ENCODE data around the gene EMX2.

The EMX2 gene

GRCh38 chr10:117532451-117533107 lies 10.0 kb upstream of the EMX2 start:
- DNase-seq, result no peak

- DNase-seq, result no peak
These were observed 8.9 kb upstream of the EMX2 start for GRCh38 chr10:117533507-117534281.

- DNase-seq, result no peak
These were observed 7.9 kb upstream of the EMX2 start for GRCh38 chr10:117534321-117535297.

DNA sequence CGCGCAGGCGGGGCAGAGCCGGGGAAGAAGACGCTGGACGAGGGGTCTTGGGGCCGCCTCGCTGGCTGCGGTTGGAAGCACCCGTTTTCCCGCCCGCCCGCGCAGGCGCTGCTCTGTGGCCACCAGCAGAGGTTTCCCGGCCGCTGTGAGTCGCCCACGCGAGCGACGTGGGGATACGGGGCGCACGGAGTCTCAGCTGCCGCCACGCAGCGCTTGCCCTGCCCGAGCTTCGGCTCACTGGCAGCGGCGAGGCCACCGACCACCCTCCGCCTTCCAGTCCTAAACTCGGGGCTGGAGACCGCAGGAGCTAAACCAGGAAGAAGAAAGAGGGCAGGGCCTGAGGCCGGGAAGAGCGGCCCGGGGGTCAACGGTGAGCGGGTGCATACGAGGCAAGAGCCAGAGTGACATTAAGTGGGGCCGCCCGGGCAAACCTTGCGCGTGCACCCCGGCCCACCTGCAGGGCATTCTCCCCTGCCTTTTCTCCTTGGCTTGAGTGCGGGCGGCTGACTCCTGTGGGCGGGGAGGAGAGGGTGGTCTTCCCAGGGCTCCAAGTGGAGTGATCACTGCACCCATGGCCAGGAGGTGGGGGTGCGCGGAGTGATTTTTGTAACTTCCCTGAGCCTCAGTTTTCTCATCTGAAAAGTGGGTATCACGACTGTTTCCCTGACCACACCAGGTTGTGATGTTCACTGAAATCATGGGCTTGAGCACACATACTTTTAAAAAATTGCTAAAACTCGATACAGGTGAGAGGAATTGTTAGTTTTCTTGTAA lies 7.1 kb upstream of the EMX2 start:
- DNase-seq, result no peak

DNA sequence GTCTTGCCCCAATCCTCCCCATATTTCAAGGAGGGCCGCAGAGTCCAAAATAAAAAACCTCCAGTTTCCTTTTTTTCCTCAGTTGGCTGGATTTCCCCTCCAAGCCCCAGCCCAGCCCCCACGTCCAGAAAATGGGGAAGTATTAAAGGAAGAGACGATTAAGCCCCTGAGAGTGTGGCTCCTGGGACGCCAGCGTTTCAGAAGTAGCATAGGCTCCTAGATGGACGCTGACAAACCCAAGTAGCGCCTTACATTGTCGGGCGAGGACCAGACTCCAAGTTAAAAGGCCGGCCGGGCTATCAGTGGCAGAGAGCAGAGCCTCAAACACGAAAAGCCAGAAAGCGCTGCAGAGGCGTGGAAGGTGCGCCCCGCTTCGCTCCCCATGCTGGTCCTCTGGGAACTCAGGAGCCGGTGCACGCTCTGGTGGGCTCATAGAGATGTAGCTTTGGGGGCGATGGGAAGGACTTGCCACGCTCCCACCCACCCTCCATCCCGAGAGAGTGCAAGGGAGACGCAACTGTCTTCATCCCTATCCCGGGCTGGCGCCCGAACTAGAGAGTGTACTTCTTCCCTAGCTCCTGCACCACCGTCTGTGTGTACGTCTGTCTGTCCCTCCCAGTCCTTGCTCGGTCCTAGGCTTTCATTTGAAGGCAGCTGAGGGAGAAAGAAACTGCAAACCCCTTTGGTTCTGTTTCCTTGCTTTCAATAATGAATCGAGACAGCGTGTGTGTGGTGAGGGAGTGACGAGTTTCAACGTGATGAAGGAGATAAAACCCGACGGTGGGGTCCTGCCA lies 6.3 kb upstream of the EMX2 start:
- no peak for DNase-seq

DNA sequence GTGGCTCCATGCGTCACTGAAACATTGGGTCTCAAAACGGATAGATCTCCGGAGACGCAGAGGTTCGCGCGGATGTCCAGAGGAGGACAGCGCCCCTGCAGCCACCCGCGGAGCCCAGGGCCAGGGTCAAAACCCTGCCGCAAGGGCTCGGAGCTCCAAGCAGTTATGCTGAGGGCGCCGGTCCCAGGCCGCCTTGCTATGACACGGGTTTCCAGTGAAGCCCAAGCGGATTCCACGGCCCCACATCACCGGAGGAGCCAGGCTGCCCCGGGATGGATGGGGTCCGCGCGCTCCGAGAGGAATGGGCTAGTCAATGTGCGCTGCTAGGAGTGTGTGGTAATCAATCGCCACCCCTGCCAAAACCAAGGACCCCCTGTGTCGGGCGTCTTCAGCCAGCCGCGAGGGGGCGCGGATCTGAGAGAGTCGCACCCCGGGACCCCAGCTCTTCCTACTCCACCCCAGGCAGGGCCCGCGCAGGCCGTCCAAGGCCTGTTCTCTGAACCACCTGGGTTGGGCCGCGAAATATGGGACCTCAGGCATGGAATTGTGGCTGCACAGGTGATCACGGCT lies 5.6 kb upstream of the EMX2 start:
- no peak for DNase-seq

DNA sequence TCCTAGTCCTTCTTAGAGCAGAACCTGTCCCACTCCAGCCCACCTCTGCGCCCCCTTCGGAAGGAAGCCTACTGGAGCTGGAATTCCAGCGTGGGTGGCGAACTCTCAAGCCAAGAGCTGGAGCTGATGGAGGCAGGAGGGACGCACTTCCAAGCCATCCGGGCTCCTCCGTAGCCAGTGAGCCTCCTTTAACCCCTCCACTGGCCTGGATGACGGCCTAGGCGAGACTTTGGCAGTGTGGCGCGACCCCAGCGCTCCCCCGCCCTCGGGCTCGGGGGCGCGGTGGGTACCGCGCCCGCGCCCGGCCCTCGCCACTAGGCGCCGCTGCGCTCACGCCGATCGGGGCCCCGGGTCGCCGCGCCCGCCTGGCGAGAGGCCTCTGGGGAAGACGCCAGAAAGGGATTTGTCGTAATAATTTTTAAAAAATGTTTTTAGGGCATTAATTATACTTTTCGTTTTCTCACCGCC lies 5.1 kb upstream of the EMX2 start:
- no peak for DNase-seq

DNA sequence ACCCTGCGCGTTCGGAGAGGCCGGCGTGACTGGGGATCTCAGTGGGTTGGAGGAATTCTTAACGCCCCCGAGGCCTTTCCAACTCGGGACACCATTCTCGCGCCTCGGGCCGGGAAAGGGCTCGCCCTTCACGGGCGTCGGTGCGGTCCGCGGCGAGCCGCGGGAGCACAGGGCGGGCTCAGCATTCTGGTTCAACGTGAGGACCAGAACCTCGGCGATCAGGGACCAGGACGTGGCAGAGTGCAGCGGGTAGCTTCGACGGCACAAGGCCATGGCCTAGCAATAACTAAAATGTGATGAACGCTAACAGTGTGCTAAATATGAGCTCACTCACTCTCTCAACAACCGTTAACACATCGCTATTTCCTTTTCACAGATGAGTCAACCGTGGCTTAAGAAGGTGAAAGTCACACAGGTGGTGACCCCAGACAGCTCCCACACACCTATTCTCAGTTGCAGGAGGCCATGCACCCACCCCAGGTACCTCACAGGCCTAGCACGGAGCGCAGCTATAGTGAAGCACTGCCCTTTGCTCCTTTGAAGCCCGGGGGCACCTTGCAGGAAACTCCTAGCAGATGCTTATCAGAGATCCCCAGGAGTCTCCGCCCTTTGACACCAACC lies 4.5 kb upstream of the EMX2 start:
- no peak for DNase-seq

DNA sequence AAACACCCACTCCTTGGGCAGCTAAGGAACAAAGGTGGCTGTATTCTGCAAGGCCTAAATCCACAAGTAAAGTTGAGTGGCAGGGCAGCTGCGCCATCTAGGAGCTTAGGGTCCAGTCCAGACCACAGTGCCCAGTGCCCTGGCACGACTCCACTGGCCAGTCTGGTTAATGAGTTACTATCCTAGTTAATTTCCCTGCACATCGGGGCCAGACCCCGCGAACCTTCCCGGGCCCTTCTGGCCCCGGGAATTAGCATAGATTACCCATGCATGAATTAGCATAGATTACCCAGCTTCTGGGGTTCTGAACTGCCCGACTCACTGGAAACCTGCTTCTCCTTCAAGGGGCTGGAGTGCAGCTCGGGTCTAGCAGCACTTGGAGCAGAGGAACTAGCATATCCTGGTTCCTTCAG lies 3.2 kb upstream of the EMX2 start:
- DNase-seq, result no peak

DNA sequence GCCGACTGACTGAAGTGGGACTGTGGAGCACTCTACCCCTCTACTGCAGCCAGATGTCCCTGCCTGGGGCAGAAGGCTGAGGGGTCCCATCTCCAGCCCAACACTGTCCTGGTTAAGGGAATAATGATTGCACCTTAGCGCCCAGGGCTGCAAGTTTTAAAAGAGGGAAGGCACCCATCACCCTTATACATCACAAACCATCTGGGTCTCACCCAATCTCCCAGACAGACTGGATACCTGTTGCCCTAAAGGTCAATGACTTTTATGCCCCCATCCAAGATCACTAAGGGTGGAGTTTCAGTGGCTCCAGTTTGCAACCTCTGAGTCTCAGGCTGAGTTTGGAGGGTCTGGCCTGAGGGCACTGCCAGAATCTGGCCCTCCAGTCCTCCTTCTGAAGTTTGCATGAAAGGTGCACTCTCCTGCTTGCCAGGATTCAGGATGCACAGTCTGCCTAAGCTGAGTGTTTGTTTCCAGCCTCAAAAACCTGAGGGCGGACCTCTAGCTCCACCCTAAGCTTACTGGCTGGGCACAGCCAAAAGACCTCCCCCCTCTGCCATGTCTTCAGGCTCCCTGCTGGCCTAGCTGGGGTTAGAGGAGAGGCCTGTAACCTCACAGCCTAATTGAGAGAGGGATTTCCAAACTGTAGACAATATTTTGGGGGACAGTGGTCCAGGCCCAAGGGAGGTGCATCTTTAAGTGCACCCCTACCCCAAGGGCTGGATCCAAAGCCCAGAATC lies 2.5 kb upstream of the EMX2 start:
- DNase-seq, result no peak

- no peak for DNase-seq
These were observed 1.7 kb upstream of the EMX2 start for GRCh38 chr10:117540640-117541404.

DNA sequence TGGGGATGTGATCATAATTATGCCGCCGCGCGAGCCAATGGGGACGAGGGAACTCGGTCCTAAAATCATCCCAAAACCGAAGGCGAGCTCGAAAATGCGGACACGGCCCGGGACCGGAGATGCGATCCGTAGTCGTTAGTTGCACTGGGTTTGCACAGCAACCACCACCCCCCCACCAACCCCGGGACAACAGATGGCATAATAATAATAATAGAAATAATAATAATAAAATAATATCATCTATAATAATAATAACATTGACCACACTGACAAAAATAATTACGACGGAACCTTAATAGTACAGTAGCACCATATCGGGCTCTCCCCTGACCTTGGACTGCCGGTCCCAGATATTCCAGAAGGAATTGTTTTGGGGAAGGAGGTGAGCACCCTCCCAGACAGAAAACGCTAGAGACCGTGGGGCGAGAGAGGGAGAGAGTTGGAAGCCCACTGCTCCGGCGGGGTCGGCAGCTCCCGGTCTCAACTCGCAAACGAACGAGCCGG lies 1.1 kb upstream of the EMX2 start:
- no peak for DNase-seq

GRCh38 chr10:117541909-117542705 lies 439 bp upstream of the EMX2 start:
- no peak for DNase-seq

- DNase-seq, result no peak
These were observed 868 bp downstream of the EMX2 start for GRCh38 chr10:117543225-117544003.

DNA sequence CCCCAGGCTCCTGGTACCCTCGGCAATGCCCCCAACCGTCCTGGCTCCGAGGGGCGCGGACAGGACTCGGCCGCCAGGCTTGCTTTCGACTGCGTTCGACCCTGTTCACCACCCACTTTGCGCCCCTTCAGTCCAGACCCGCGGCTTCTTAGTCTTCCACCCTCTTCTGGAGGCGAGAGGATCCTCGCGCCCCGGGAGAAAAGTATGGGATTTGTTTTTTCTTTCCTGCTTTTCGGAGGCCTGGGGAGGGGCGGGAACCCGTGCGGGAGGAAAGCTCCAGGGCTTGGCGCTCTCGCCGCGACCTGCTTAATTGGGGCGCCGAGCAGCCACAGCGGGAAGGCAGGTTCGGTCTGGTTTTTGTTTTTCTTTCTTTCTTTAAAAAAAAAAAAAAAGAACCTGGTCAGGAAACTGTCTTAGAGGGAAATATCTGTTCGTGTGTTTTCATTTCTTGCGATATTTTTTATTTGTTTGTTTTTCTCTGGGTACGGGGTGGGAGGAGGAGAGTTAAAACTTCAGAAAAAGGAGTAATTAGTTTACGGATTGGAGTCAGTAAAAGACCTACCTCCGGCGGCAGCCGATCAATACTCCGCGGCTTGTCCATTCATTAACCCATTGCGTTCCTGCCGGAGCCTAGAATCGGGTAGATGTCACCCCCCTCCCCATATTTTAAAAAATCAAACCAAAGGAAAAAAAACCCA lies 1.6 kb downstream of the EMX2 start:
- no peak for DNase-seq

DNA sequence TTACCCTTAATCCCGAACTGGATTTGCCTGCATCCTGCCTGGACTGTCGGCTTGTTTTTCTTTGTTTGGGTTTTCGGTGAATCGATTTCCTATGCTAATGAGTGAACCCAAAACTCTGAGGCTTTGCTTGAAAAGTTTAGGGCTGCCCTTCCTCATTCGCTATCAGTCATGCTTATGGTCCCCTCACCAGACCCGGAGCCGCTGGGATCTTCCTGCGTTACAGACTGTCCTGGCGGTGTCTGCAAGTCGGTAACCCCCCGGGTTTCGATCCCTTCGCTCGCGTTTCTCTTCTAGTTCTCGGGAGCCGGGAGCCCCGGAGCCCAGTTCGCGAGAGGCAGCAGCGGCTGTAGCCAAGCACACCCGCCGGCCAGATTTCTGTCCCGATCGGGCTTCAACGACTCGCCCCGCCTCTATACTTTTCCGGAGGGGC lies 2.2 kb downstream of the EMX2 start:
- DNase-seq, result no peak
